Brain pericyte (primary cell): ENCODE data around the gene TNNI3.
A peak's percentile ranks its signal among the peaks of the same experiment; 100 is the strongest.
"Not testable (repeated sequence)": the region's sequence is repeated elsewhere in the genome, so short reads cannot be mapped to it uniquely, and the experiment has no call there.

Source experiments
- DNase-seq: peaks from one replicate; pipeline ENCODE4 v3.0.0-alpha.2; 2012; ENCODE audit warnings: low read depth, low spot score

TNNI3 gene

DNA sequence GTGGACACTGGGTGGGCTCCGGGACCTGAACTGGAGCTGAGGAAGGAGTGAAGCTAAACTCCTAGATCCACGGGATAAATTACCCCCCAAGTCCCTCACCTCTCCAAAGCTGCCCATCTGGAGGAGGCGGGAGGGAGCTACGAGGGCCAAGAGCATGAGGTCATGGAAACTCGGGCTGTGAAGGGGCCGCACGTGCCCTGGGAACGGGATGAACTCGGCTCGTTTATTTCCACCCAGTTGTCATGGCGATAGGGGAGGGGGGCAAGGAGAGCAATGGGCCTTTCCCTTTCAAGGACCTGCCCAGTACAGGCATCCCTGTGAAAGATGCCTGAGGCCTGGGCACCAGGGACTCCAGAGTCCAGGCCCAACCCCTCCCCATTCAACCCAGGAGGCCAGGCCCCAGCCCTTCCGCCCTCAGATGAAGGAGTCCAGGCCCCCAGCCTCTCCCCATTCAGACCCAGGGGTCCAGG, 43.9 kb downstream of the TNNI3 start:
- DNase-seq: peak; percentile 69

DNA sequence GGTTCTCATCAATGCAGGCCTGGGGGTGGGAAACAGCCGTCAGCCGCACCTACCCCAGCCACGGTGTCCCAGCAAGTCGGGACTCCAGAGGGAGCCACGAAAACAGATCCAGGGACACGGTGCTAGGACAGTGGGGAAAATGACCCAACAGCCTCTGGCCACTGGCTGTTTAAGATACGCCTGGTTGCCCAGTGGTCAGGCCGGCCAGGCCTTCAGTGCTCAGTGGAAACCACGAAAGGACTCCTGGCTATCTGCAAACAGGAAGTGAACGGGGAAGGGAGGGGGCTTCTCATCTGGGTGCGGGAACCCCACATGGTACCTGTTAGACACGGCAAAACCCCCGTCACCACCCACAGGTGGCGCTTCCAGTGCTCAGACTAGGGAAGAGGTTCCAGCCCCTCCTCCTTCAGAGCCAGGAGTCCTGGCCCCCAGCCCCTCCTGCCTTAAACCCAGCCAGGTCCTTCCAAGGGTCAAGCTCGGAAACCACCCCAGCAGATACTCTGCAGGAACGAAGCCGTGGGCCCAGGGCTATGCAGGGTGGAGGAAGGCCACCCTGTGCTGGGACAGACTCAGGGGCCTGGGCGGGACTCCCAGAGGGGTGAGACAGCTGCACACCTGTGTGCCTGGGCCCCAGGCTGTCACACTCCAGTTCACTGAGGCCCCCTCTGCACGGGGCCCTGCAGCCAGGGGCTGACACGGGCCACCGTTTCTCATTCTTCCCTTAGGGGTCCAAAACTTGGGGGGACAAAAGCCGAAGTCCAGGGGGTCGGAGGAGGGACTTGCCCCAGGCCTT, 44.6 kb downstream of the TNNI3 start:
- DNase-seq: no peak

DNA sequence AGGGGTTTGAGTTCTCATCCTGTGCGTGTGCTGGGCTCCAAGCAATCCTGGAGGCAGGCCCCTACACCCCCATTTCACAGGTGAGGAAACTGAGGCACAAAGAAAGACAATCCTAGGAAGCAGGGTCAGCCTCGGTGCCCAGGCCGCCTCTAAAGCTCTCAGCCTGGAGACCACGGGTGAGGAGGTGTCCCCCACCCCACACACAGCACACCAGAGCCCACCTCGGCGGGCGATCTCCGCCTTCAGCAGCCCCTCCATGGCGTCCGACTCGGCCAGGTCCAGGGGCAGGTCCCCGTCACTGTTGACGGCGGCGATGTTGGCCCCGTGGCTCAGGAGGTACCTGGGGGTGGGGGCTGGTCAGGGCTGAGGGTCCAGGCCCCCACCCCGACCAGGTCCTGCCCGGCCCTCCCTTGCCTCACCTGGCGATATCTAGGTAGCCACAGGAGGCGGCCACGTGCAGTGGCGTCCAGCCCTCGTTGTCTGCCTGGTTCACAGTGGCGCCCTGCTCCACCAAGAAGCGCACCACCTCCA, 45.2 kb downstream of the TNNI3 start:
- no peak for DNase-seq

GRCh38 chr19:55111238-55111831, 46.2 kb downstream of the TNNI3 start:
- no peak for DNase-seq

- no peak for DNase-seq
These were observed 47.8 kb downstream of the TNNI3 start for GRCh38 chr19:55109527-55110291.

GRCh38 chr19:55107252-55107651, 50.3 kb downstream of the TNNI3 start:
- DNase-seq: not testable (repeated sequence)

DNA sequence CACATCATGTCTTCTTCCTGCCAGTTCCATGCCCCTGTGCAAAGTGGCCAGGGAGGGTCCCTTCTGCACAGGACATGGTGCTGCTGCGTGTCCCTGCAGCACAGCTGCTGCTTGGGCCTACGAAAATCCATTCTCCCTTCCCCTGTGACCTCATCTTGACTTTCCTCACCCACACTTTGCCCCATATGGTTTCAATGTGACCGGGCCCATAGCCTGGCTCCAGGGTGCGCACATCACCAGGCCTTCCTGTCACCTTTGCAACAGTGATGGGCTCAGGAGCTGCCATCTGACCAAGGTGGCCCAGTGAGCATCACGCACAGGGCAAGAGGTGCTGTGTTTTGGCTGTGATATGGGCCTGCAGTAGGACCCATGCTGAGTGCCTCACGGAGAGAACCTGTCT, 50.9 kb downstream of the TNNI3 start:
- DNase-seq: no peak

DNA sequence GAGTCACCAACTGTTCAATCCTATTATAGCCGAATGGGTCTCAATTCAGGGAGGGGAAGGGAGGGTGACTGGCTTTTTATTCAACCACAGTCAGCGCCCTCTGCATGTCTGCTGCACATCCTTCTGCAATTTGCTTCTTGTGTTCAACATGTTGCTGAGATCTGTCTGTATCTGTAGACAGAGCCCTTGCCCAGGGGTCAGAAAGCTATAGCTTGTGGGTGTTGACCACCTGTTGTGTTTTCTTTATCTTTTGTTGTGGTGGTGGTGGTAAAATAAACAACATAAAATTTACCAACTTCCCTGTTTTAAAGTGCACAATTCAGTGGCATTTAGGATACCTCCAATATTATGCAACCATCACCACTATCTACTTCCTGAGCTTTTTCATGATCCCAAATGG, 52.3 kb downstream of the TNNI3 start:
- DNase-seq: no peak

DNA sequence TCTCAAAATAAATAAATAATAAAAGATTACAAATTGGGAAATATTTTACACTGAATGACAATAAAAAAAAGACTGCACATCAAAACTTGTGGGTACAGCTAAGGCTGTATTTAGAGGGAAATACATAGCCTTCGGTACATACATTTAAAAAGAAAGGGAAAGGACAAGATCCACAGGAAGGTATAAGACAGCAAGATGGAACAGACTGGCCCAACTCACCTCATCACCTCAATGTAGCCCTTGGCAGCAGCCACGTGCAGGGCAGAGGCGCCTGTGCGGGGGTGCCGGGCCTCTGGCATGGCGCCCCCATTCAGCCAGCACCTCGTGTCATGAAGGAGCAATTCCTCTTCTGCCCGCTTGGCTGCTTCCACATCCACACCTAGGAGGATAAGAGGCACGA, 54.3 kb downstream of the TNNI3 start:
- DNase-seq: no peak
